Measurements from ENCODE around the gene DNAJC5.

DNAJC5 gene

DNA sequence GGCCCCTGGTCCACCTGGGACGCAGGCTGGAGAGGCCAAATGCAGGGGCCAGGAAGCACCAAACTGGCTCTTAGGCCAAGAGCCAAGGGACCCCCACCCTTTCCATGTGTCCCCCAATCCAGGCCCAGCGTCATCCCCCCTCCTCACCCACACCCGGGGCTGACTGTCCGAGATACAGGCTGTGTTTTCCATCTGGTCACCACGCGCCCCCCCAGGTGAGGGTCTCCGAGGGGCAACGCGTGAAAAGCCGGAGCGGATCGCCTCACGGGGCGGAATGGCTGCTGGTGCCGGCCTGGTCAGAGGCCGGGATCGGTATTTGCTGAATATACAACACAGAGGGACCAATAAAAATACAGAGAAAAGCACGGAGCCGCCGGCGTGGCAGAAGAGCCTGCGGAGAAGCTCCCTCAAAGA, 38.8 kb upstream of the DNAJC5 start:
- H3K27ac Mint-ChIP-seq = no peak overlapping the region
- H3K36me3 Mint-ChIP-seq (ENCODE audit: low read depth) = peaks cover 9% of the 10 kb centered on the region
- H3K9me3 Mint-ChIP-seq = no peaks in the 10 kb centered on the region
- peaks cover 11% of the 10 kb centered on the region for H3K27me3 Mint-ChIP-seq
- intact Hi-C loops (cut with micrococcal nuclease) = loop anchor here (10.0 kb wide), 1 partner anchor 321 kb away; the partner anchor contains the start of gene PTK6
- no peak overlapping the region for H3K4me3 Mint-ChIP-seq
- peaks cover 90% of the 10 kb centered on the region for H3K4me1 Mint-ChIP-seq (ENCODE audit: low read depth)

DNA sequence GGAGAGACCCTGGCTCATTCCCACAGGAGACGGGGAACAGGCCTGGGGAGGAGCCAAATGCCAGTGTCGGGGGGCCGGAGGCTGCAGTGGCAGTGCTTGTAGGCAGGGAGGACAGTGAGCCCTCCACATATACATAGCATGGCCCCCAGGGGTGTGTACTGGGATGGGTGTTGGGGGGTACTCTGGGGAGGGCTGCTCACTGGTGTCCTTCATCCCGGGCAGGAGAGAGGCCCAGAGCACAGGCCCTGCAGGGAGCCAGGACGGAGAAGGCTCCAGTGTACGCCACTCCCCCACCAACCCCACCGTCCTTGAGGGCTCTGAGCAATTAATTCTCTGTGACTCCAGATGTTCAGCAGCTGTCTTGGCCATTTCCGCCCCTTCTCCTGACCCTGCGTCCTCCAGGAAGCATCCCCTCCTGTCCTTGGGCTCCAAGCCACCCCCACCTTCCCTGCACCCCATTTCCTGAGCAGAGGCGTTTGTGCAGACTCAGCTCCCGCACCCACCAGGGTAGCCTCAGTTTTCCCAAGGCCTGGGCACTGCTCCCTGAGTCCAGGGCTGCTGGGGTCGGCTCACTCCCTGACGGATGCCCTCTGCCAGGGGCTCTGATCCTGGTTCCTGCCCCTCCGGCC, 37.0 kb upstream of the DNAJC5 start:
- H3K36me3 Mint-ChIP-seq (ENCODE audit: low read depth) = peaks cover 27% of the 10 kb centered on the region
- H3K27ac Mint-ChIP-seq = peak overlapping the region; percentile 84
- H3K4me1 Mint-ChIP-seq (ENCODE audit: low read depth) = peaks cover 79% of the 10 kb centered on the region
- H3K9me3 Mint-ChIP-seq = no peaks in the 10 kb centered on the region
- intact Hi-C loops (cut with micrococcal nuclease) = loop anchor here (10.0 kb wide), 1 partner anchor 323 kb away; the partner anchor contains the start of gene PTK6
- H3K27me3 Mint-ChIP-seq = peaks cover 11% of the 10 kb centered on the region
- peak overlapping the region; percentile 57 for H3K4me3 Mint-ChIP-seq

DNA sequence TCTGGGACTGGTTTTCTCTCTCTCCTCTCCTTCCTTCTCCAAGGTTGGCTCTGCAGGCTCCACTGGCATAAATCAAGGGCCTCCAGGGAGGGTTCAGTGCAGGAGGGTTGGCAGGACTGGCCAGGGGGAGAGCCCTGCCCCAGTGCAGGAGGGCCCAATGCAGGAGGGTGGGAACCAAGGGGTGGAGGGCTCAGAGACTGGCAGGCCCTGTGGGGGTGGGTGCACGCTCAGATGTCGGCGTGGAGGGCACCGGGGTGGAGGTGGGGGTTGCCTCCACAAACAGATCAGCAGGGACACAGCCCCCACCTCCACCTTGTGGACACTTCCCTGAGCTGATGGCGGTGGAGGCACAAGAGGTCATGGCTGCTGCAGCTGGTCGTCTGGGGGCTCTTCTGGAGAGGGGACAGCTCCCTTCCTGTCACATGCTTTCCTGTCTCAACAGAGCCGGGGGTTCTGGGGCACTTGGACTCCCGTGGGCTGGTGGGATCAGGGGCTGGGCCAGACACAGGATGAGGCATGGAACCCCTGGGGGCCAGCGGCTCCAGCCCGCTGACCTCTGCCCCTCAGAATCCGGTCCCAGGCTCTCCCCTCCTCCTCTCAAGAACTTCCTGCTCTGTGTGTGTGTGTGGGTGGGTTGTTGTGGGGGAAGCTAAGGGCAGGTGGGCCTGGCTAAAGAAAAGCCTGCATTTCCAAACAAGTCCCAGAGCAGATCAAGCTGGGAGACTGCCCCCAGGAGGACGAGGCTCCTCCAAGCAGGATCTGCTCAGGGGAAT, 36.3 kb upstream of the DNAJC5 start:
- Mint-ChIP-seq H3K4me1 (ENCODE audit: low read depth) (peaks cover 80% of the 10 kb centered on the region), H3K27me3 (peaks cover 11% of the 10 kb centered on the region), H3K27ac (peak overlapping the region; percentile 84), H3K36me3 (ENCODE audit: low read depth) (peaks cover 34% of the 10 kb centered on the region), H3K4me3 (peak overlapping the region; percentile 57), H3K9me3 (no peaks in the 10 kb centered on the region)
- intact Hi-C loops (cut with micrococcal nuclease) = loop anchor here (10.0 kb wide), 1 partner anchor 324 kb away; the partner anchor contains the start of gene PTK6

DNA sequence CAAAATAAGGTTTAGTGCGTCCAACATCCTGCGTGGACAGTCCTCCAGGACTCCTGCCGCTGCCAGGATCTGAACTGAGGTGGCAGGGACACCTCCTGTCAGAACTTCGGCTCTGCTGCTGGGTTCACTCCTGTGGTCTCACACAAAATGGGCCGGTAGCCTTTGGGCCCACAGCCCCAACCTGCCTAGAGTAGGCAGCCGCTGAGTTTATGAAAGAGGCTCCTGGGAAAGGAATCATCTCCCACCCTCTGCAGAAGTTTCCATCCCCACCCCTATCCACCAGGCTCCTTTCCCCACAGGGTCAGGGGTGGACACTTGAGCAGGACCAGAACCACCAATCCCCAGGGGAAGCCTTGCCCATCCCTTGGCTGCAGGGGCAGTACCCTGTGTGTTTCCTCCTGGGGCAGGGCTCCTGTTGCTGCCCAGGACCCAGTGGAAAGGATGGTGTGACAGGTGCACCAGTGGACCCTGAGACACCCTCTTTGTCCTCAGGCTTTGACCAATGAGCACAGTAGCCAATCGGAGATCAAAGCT, 35.7 kb upstream of the DNAJC5 start:
- Mint-ChIP-seq H3K27ac (peak overlapping the region; percentile 84), H3K36me3 (ENCODE audit: low read depth) (peaks cover 39% of the 10 kb centered on the region), H3K27me3 (peaks cover 11% of the 10 kb centered on the region), H3K4me3 (peak overlapping the region; percentile 20), H3K4me1 (ENCODE audit: low read depth) (peaks cover 79% of the 10 kb centered on the region), H3K9me3 (no peaks in the 10 kb centered on the region)
- intact Hi-C loops (cut with micrococcal nuclease) = loop anchor here (10.0 kb wide), 1 partner anchor 324 kb away; the partner anchor contains the start of gene PTK6

DNA sequence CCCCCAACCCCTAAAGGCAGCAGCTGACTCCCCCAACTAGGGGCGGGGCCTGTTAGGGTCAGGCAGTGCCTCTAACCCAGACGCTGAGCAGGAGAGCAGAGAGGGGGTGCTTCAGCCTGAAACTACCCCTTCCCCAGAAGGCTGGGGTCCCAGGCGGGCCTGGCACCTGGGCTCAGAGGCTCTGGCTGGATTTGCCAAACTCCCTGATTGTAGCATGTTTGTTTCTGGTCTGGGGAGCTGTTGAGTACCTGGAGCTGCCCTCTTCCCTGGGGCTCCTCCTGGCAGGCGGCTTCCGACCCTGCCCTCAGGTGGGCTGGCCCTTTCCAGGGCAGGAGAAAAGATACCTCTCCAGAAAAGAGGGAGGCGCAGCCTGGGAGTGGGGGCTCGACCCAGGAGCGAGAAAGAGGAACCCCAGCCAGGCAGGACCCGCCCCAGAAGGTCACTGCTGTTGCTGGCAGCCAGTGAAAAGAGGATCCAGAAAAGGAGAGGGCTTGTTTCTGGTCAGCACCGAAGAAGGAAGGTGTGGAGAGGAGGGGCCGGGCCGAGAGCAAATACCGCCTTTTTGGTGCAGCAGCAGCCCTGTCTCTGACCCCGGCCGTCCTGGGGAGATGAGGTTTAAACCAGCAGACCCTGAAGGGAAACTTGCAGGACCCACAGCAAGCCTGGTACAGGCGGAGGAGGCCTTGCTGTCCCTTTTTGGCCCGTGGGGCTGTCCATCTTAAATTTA, 34.4 kb upstream of the DNAJC5 start:
- H3K36me3 Mint-ChIP-seq (ENCODE audit: low read depth) = peaks cover 52% of the 10 kb centered on the region
- intact Hi-C loops (cut with micrococcal nuclease) = loop anchor here (5.0 kb wide), 1 partner anchor 33 kb away; no protein-coding TSS in a partner anchor
- no peaks in the 10 kb centered on the region for H3K9me3 Mint-ChIP-seq
- H3K27me3 Mint-ChIP-seq = peaks cover 8% of the 10 kb centered on the region
- peak overlapping the region; percentile 66 for H3K4me3 Mint-ChIP-seq
- peak overlapping the region; percentile 84 for H3K27ac Mint-ChIP-seq
- peaks cover 68% of the 10 kb centered on the region for H3K4me1 Mint-ChIP-seq (ENCODE audit: low read depth)

DNA sequence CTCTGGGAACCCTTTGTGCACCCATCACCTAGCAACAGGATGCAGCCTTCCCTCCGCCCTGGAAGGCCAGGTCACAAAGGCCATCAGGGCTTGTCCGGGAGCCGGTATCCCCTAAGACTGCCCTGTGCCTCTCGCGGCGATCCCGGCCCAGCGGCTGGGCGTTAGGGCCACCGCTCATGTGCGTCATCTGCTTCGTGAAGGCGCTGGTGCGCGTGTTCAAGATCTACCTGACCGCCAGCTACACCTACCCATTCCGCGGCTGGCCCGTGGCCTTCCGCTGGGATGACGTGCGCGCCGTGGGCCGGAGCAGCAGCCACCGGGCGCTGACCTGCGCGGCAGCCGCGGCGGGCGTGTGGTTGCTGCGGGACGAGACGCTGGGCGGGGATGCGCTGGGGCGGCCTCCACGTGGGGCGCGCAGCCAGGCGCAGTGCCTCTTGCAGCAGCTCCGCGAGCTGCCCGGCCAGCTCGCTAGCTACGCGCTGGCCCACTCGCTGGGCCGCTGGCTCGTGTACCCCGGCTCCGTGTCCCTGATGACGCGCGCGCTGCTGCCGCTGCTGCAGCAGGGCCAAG, 33.5 kb upstream of the DNAJC5 start, which contains the start of gene ABHD16B:
TSS of gene ABHD16B (plus strand) at position 134 of the 570 bp plus-strand sequence. CDS start at position 177, 43 bp downstream.
- intact Hi-C loops (cut with micrococcal nuclease) = loop anchor here (5.0 kb wide), 1 partner anchor 34 kb away; no protein-coding TSS in a partner anchor
- H3K27me3 Mint-ChIP-seq = peaks cover 5% of the 10 kb centered on the region
- H3K4me3 Mint-ChIP-seq = peak within 1 kb of the TSS; percentile 66
- peaks cover 73% of the 10 kb centered on the region for H3K4me1 Mint-ChIP-seq (ENCODE audit: low read depth)
- peaks cover 60% of the 10 kb centered on the region for H3K36me3 Mint-ChIP-seq (ENCODE audit: low read depth)
- peak within 1 kb of the TSS; percentile 84 for H3K27ac Mint-ChIP-seq
- H3K9me3 Mint-ChIP-seq = no peaks in the 10 kb centered on the region

DNA sequence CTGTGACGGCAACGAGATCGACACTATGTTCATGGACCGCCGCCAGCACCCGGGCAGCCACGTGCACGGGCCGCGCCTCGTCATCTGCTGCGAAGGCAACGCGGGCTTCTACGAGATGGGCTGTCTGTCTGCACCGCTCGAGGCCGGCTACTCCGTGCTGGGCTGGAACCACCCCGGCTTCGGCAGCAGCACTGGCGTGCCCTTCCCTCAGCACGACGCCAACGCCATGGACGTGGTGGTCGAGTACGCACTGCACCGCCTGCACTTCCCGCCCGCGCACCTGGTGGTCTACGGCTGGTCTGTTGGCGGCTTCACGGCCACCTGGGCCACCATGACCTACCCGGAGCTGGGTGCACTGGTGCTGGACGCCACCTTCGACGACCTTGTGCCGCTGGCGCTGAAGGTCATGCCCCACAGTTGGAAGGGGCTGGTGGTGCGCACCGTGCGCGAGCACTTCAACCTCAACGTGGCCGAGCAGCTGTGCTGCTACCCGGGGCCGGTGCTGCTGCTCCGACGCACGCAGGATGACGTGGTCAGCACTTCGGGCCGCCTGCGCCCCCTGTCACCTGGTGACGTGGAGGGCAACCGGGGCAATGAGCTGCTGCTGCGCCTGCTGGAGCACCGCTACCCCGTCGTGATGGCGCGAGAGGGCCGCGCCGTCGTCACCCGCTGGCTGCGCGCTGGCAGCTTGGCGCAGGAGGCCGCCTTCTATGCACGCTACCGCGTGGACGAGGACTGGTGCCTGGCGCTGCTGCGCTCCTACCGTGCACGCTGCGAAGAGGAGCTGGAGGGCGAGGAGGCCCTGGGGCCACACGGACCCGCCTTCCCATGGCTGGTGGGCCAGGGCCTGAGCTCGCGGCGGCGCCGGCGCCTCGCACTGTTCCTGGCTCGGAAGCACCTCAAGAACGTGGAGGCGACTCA, 32.7 kb upstream of the DNAJC5 start:
- Mint-ChIP-seq H3K4me3 (no peak overlapping the region), H3K9me3 (no peaks in the 10 kb centered on the region), H3K27ac (peak overlapping the region; percentile 88), H3K36me3 (ENCODE audit: low read depth) (peaks cover 65% of the 10 kb centered on the region), H3K4me1 (ENCODE audit: low read depth) (peaks cover 71% of the 10 kb centered on the region), H3K27me3 (peaks cover 2% of the 10 kb centered on the region)
- intact Hi-C loops (cut with micrococcal nuclease) = loop anchor here (5.0 kb wide), 1 partner anchor 35 kb away; no protein-coding TSS in a partner anchor

DNA sequence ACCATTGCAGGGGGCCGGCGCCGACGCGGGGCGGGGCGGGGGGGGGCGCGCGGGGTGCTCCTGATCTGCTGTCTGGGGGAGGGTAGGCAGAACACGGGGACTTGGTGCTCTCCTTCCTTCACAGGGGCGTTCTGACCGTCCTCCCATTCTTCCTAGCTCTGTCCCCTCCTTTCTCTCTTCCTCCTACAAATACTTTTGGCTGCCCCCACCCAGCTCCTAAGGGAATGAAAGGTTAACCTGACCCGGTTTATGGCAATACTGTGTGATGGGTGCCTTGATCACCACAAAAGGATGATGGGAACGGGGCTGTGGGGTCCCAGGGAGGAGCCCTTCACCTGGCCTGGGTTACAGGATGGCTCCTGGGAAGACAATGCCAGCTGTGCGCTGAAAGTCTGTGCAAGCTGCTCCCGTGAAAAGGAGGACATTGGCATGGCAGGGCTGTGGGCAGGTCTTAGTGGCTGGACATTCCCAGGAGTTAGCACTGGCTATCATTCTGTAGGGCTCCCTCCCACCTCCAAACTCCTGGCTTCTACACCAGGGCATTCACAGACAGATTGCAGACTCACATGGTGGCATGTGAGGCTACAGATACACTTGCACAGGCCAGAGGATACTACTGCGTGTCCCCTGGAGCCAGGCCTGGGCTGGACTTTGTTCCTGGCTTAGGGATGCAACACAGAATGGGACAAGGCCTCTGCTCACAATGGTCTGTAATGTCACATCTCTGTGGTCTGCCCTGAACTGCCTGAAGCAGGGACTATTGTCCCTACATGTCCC, 31.7 kb upstream of the DNAJC5 start:
- Mint-ChIP-seq H3K27ac (peak overlapping the region; percentile 88), H3K9me3 (no peaks in the 10 kb centered on the region), H3K4me3 (peak overlapping the region; percentile 85), H3K27me3 (peaks cover 1% of the 10 kb centered on the region), H3K36me3 (ENCODE audit: low read depth) (peaks cover 75% of the 10 kb centered on the region), H3K4me1 (ENCODE audit: low read depth) (peaks cover 68% of the 10 kb centered on the region)
- intact Hi-C loops (cut with micrococcal nuclease) = loop anchor here (5.0 kb wide), 1 partner anchor 36 kb away; no protein-coding TSS in a partner anchor

DNA sequence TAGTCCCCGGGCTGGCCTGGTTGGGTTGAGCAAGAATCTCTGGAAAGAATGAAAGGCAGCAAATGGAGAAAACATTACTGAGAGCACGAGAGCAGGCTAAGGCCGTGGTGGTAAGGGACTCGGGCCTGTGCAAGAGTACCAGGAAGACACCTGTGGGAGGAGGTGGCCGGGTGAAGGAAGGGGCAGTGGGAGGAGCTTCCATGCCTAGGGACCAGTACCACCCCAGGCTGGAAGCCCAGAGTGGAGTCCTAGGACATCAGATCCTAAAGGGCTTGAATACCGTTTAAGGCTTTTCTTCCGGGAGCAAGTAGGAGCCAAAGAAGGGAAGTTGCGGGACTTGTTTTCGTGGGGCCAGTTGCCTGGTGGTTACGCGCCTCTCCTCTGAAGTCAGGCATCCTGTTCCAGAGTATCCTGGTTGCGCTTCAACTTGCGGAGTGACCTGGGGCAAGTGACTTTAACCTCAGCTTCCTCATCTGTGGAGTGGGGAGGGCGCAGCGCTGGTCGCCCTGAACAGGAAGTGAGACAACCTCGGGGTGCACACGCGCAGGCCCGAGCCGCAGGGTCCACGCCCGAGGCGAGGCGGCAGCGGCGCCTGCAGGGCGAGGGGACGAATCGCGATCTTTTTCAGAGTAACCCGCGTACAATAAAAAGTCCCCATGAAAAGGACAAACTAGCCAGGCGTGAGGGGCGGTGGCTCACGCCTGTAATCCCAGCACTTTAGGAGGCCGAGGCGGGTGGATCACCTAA, 31.0 kb upstream of the DNAJC5 start:
- Mint-ChIP-seq H3K4me1 (ENCODE audit: low read depth) (peaks cover 64% of the 10 kb centered on the region), H3K36me3 (ENCODE audit: low read depth) (peaks cover 83% of the 10 kb centered on the region), H3K9me3 (no peaks in the 10 kb centered on the region), H3K27me3 (no peaks in the 10 kb centered on the region), H3K27ac (peak overlapping the region; percentile 88), H3K4me3 (peak overlapping the region; percentile 85)
- intact Hi-C loops (cut with micrococcal nuclease) = loop anchor here (1.0 to 5.0 kb wide), 3 partner anchors 9 to 77 kb away; no protein-coding TSS in a partner anchor

DNA sequence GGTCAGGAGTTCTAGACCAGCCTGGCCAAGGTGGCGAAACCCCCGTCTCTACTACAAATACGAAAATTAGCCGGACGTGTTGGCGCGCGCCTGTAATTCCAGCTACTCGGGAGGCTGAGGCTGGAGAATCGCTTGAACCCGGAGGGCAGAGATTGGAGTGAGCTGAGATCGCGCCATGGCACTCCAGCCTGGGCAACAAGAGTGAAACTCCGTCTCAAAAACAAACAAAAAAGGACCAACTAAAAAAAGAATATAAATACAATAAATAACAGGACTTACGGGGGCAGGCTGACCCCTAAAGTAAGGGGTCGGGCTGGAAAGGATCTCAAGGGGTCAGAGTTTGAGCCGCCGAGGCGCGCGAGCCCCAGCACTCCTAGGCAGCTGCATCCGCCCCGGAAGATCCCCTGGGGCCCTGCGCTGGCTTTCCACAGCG, 30.4 kb upstream of the DNAJC5 start:
- no peaks in the 10 kb centered on the region for H3K27me3 Mint-ChIP-seq
- H3K9me3 Mint-ChIP-seq = no peaks in the 10 kb centered on the region
- H3K4me3 Mint-ChIP-seq = peak overlapping the region; percentile 85
- H3K4me1 Mint-ChIP-seq (ENCODE audit: low read depth) = peaks cover 64% of the 10 kb centered on the region
- intact Hi-C loops (cut with micrococcal nuclease) = loop anchor here (1.0 to 5.0 kb wide), 3 partner anchors 9 to 78 kb away; no protein-coding TSS in a partner anchor
- peak overlapping the region; percentile 88 for H3K27ac Mint-ChIP-seq
- H3K36me3 Mint-ChIP-seq (ENCODE audit: low read depth) = peaks cover 89% of the 10 kb centered on the region

DNA sequence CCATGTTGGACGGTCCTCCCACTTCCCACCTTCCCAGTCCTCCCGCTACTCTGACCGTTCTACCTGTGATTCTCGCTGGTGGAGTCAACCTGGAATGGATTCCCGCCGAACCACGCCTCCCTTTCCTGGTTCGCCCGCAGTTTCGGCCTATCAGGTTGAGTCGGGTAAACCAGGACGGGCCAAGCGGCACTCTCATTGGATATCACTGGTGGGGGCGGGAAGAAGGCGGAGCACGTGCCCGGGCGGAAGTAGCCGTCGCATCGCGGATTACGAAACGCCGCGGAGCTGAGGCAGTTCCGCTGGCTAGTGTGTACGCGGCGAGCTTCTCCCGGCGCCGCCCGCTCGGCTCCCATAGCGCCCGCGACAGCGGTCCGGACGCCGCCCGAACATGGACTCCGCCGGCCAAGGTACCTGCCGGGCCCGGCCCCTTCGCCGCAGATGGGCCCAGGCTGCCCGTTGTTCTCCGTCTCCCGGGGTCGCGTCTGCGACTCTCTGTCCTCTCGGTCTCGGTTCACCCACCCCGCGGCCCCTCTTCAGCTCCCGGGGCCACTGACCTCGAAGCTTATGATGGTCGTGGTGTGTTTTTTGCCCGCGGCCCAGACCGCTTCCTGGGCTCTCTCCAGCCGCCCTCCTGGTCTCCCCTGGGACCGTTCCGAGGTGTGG, 29.8 kb upstream of the DNAJC5 start, which contains the start of gene TPD52L2:
TSS of gene TPD52L2 (plus strand) at position 293 of the 663 bp plus-strand sequence. CDS start at position 389, 96 bp downstream.
- Mint-ChIP-seq H3K36me3 (ENCODE audit: low read depth) (peaks cover 94% of the 10 kb centered on the region), H3K27ac (peak within 1 kb of the TSS; percentile 88), H3K27me3 (no peaks in the 10 kb centered on the region), H3K9me3 (no peaks in the 10 kb centered on the region), H3K4me1 (ENCODE audit: low read depth) (peaks cover 62% of the 10 kb centered on the region), H3K4me3 (peak within 1 kb of the TSS; percentile 85)
- intact Hi-C loops (cut with micrococcal nuclease) = loop anchor here (1.0 to 5.0 kb wide), 4 partner anchors 8 to 78 kb away; partner anchors contain the start of gene DNAJC5

Measured in dendritic cell treated with granulocyte-macrophage colony-stimulating factor and Interleukin-4, amounts not matched to agents 40 ng/mL and 50 ng/mL, for 4 days (primary cell).